ENCODE results near the gene UBAC2.

Gene UBAC2

GRCh38 chr13:99341969-99342722 lies 141.5 kb downstream of the UBAC2 start:
- no peak for TF ChIP-seq CTCF (IDR thresholded peaks at IDR 0.05)
- H3K36me3 ChIP-seq (ENCODE audit: control insufficient read depth, insufficient read depth, low read length), result no peaks in the 10 kb centered on the region

GRCh38 chr13:99342723-99343315 lies 142.2 kb downstream of the UBAC2 start:
- no peak for TF ChIP-seq CTCF (IDR thresholded peaks at IDR 0.05)
- H3K36me3 ChIP-seq (ENCODE audit: control insufficient read depth, insufficient read depth, low read length), result no peaks in the 10 kb centered on the region
- no peaks in the 10 kb centered on the region for H3K27me3 ChIP-seq (ENCODE audit: control insufficient read depth, insufficient read depth, low read length)
- H3K79me2 ChIP-seq, result no peaks in the 10 kb centered on the region
- no peak overlapping the region for H3K4me3 ChIP-seq (ENCODE audit: low read depth, low read length)
- H3K4me1 ChIP-seq, result no peaks in the 10 kb centered on the region
- no peaks in the 10 kb centered on the region for H3K9me3 ChIP-seq (ENCODE audit: control insufficient read depth, low read length)
- no peak overlapping the region for H2AFZ ChIP-seq
- H3K9ac ChIP-seq, result no peak overlapping the region
- H3K4me2 ChIP-seq (ENCODE audit: low read length), result no peak overlapping the region
- no peak overlapping the region for H3K27ac ChIP-seq

More at GRCh38 chr13:99341969-99342722, 141.5 kb downstream of the UBAC2 start:
- Histone ChIP-seq H3K9me3 (ENCODE audit: control insufficient read depth, low read length) (no peaks in the 10 kb centered on the region), H3K27me3 (ENCODE audit: control insufficient read depth, insufficient read depth, low read length) (no peaks in the 10 kb centered on the region), H3K79me2 (no peaks in the 10 kb centered on the region), H2AFZ (no peak overlapping the region), H3K4me2 (ENCODE audit: low read length) (no peak overlapping the region), H3K4me3 (ENCODE audit: low read depth, low read length) (no peak overlapping the region), H3K4me1 (no peaks in the 10 kb centered on the region), H3K27ac (no peak overlapping the region), H3K9ac (no peak overlapping the region)

- Histone ChIP-seq H3K4me1 (no peaks in the 10 kb centered on the region), H3K9ac (no peak overlapping the region), H3K4me3 (ENCODE audit: low read depth, low read length) (no peak overlapping the region), H3K27ac (no peak overlapping the region), H3K27me3 (ENCODE audit: control insufficient read depth, insufficient read depth, low read length) (no peaks in the 10 kb centered on the region), H2AFZ (no peak overlapping the region), H3K36me3 (ENCODE audit: control insufficient read depth, insufficient read depth, low read length) (no peaks in the 10 kb centered on the region), H3K9me3 (ENCODE audit: control insufficient read depth, low read length) (no peaks in the 10 kb centered on the region), H3K79me2 (no peaks in the 10 kb centered on the region), H3K4me2 (ENCODE audit: low read length) (no peak overlapping the region)
- TF ChIP-seq CTCF (IDR thresholded peaks at IDR 0.05), result no peak
Observed at GRCh38 chr13:99344610-99345208, 144.1 kb downstream of the UBAC2 start.

GRCh38 chr13:99345345-99345744 lies 144.7 kb downstream of the UBAC2 start:
- H3K79me2 ChIP-seq, result no peaks in the 10 kb centered on the region
- no peak overlapping the region for H3K9ac ChIP-seq
- no peaks in the 10 kb centered on the region for H3K9me3 ChIP-seq (ENCODE audit: control insufficient read depth, low read length)
- no peaks in the 10 kb centered on the region for H3K27me3 ChIP-seq (ENCODE audit: control insufficient read depth, insufficient read depth, low read length)
- H3K4me2 ChIP-seq (ENCODE audit: low read length), result no peak overlapping the region
- no peaks in the 10 kb centered on the region for H3K4me1 ChIP-seq
- TF ChIP-seq CTCF (IDR thresholded peaks at IDR 0.05), result no peak
- no peak overlapping the region for H2AFZ ChIP-seq
- no peak overlapping the region for H3K27ac ChIP-seq
- no peak overlapping the region for H3K4me3 ChIP-seq (ENCODE audit: low read depth, low read length)
- no peaks in the 10 kb centered on the region for H3K36me3 ChIP-seq (ENCODE audit: control insufficient read depth, insufficient read depth, low read length)
